H54 (cell line): Measurements from ENCODE around the gene ARMC5.
A peak's percentile ranks its signal among the peaks of the same experiment; 100 is the strongest.
"Not testable (repeated sequence)": the region's sequence is repeated elsewhere in the genome, so short reads cannot be mapped to it uniquely, and the experiment has no call there.

Source experiments
- DNase-seq: peaks from one replicate; pipeline ENCODE4 v3.0.0; 2011; ENCODE audit warnings: low spot score, mixed read lengths; ENCODE audit not compliant: insufficient read length
- FAIRE-seq: peaks from 3 replicates; lab custom pipeline; 2011; peaks lifted over from hg19 to GRCh38; lab: Jason Lieb, UNC
- POLR2A ChIP-seq: IDR thresholded peaks from 2 replicates; pipeline ENCODE4 v1.6.1; 2011; ENCODE audit warnings: low read depth, mild to moderate bottlenecking, low read length

The ARMC5 gene

GRCh38 chr16:31458844-31459686 is at the start of gene ARMC5:
ARMC5 (plus strand) TSS chr16:31459501; CDS start chr16:31459525, 24 bp downstream.
- peak; percentile 81 for FAIRE-seq
- TF ChIP-seq POLR2A: peak; percentile 63
- peak; percentile 75 for DNase-seq

- DNase-seq: no peak
- no peak for FAIRE-seq
- no peak for TF ChIP-seq POLR2A
Measured at GRCh38 chr16:31410082-31410481, 49.2 kb upstream of the ARMC5 start.

GRCh38 chr16:31411024-31411844 is 48.1 kb upstream of the ARMC5 start:
- no peak for TF ChIP-seq POLR2A
- no peak for DNase-seq
- no peak for FAIRE-seq

- FAIRE-seq (no peak), DNase-seq (no peak)
- no peak for TF ChIP-seq POLR2A
Measured at GRCh38 chr16:31412750-31413149, 46.6 kb upstream of the ARMC5 start.

GRCh38 chr16:31413381-31413780 is 45.9 kb upstream of the ARMC5 start:
- TF ChIP-seq POLR2A: no peak
- no peak for FAIRE-seq
- DNase-seq: no peak

- no peak for TF ChIP-seq POLR2A
- no peak for DNase-seq
- no peak for FAIRE-seq
Measured at GRCh38 chr16:31413943-31414342, 45.4 kb upstream of the ARMC5 start.

GRCh38 chr16:31414706-31415105 is 44.6 kb upstream of the ARMC5 start:
- DNase-seq: no peak
- no peak for TF ChIP-seq POLR2A
- FAIRE-seq: no peak

GRCh38 chr16:31416371-31416770 is 42.9 kb upstream of the ARMC5 start:
- no peak for TF ChIP-seq POLR2A
- FAIRE-seq (no peak), DNase-seq (no peak)

- not testable (repeated sequence) for FAIRE-seq
Measured at GRCh38 chr16:31417036-31417435, 42.3 kb upstream of the ARMC5 start.

GRCh38 chr16:31417916-31418315 is 41.4 kb upstream of the ARMC5 start:
- FAIRE-seq: no peak

More at GRCh38 chr16:31417036-31417435, 42.3 kb upstream of the ARMC5 start:
- DNase-seq: not testable (repeated sequence)

GRCh38 chr16:31420037-31420436 is 39.3 kb upstream of the ARMC5 start:
- DNase-seq: no peak
- FAIRE-seq: no peak
- no peak for TF ChIP-seq POLR2A

More at GRCh38 chr16:31417916-31418315, 41.4 kb upstream of the ARMC5 start:
- DNase-seq: no peak
- no peak for TF ChIP-seq POLR2A

- TF ChIP-seq POLR2A: no peak
- DNase-seq (no peak), FAIRE-seq (no peak)
Measured at GRCh38 chr16:31421587-31421986, 37.7 kb upstream of the ARMC5 start.

- FAIRE-seq: no peak
- no peak for DNase-seq
- no peak for TF ChIP-seq POLR2A
Measured at GRCh38 chr16:31423241-31423640, 36.1 kb upstream of the ARMC5 start.

- no peak for TF ChIP-seq POLR2A
- no peak for FAIRE-seq
- DNase-seq: no peak
Measured at GRCh38 chr16:31423801-31424200, 35.5 kb upstream of the ARMC5 start.
